NB4 (cell line): ENCODE data around the gene OR6B3.

Experiments
- CTCF ChIP-seq: IDR thresholded peaks from one replicate; pipeline ENCODE4 v1.5.1; 2012; ENCODE audit warnings: low read depth, low read length
- MYC ChIP-seq: IDR thresholded peaks from 2 replicates; pipeline ENCODE4 v1.6.1; 2011; ENCODE audit warnings: low read depth, low read length

DNA sequence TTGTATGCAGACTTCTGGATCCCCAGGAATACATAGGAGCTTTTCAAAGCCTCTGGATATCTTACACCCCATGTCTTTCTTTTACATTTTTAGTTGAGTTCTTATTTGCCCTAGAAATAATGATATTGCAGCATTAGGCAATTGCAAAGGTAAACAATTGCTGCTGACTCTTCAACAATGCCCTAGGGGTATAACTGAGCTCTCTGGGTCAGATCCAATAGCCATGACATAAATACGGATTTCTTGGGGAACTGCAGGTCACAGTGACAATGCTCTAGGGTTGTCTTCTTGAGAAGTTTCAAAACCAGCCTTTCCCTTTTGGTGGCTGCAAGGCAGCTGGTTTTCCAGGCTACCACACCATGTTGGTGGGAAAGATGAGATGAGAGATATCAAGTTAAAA is 16.5 kb upstream of the OR6B3 start:
- TF ChIP-seq MYC (no peak), CTCF (no peak)
